Stimulated activated memory B cell treated with anti-CD40 and anti-IgM and Interleukin-4, amounts not matched to agents 10 μg/mL and 1 μg/mL and 100 μg/mL, for 72 hours (primary cell): ENCODE data around the gene TRIM62.
A peak's percentile ranks its signal among the peaks of the same experiment; 100 is the strongest.

Experiments used
- ATAC-seq: fragments of 150-1000 bp; cut with Tn5 transposase; 2 replicates; pipeline ENCODE4 v1.10.0; 2021
- H3K27ac Mint-ChIP-seq: one replicate; pipeline ENCODE4 v1.8.0; 2022; ENCODE audit warnings: mild to moderate bottlenecking, mixed read lengths
- H3K27me3 Mint-ChIP-seq: one replicate; pipeline ENCODE4 v1.8.0; 2022; ENCODE audit warnings: mixed read lengths
- H3K36me3 Mint-ChIP-seq: one replicate; pipeline ENCODE4 v1.8.0; 2022; ENCODE audit warnings: mixed read lengths
- H3K4me1 Mint-ChIP-seq: one replicate; pipeline ENCODE4 v1.8.0; 2022; ENCODE audit warnings: mixed read lengths
- H3K4me3 Mint-ChIP-seq: one replicate; pipeline ENCODE4 v1.8.0; 2022; ENCODE audit warnings: mild to moderate bottlenecking, moderate library complexity, mixed read lengths
- H3K9me3 Mint-ChIP-seq: one replicate; pipeline ENCODE4 v1.8.0; 2022; ENCODE audit warnings: mixed read lengths

The TRIM62 gene

DNA sequence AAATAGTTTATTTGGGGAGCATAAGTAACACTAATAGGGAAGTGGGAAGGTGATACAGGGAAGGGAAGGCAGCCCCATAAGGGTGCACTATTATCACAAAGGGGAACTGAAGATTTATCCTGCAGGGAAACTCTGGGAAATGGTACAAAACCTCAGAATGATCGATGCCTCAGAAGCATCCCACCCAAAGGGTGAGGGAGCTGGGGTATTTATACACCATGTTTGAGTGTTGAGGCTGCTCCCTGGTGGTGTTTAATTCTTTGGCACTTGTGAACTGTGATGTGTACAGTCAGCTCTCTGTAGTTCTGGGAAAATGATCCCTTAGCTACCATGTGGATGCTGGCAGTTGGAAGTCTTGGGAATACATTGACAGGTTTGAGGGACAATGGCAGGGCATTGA lies 5.1 kb upstream of the TRIM62 start:
- H3K27ac Mint-ChIP-seq: no peak overlapping the region
- H3K36me3 Mint-ChIP-seq: no peaks in the 10 kb centered on the region
- no peaks in the 10 kb centered on the region for H3K9me3 Mint-ChIP-seq
- ATAC-seq: no peak
- no peak overlapping the region for H3K4me3 Mint-ChIP-seq
- peaks cover 56% of the 10 kb centered on the region for H3K27me3 Mint-ChIP-seq
- H3K4me1 Mint-ChIP-seq: peaks cover 9% of the 10 kb centered on the region

GRCh38 chr1:33185541-33185940 lies 3.7 kb upstream of the TRIM62 start:
- Mint-ChIP-seq H3K27me3 (peaks cover 42% of the 10 kb centered on the region), H3K36me3 (no peaks in the 10 kb centered on the region), H3K4me3 (no peak overlapping the region), H3K4me1 (peaks cover 19% of the 10 kb centered on the region), H3K9me3 (no peaks in the 10 kb centered on the region), H3K27ac (no peak overlapping the region)
- ATAC-seq: no peak

DNA sequence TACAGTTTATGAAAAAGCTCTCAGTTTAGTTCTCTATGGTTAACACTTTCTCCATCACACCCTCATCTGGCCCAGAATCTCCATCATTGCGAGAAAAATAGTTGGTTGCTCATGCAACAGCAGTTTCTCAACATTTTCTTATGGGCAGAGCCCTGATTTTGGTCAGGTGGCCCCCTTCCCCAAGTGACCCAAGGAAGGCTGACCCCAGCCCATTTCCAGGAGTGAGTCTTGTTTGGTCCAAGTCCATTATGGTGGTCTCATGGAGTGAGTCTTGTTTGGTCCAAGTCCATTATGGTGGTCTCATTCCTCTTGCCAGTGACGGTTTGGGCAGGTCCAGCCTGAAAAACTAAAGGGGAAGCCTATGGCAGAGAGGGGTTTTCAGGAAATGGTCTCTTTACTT lies 1.5 kb upstream of the TRIM62 start:
- Mint-ChIP-seq H3K9me3 (no peaks in the 10 kb centered on the region), H3K4me3 (no peak overlapping the region), H3K4me1 (peaks cover 34% of the 10 kb centered on the region), H3K36me3 (no peaks in the 10 kb centered on the region), H3K27me3 (peaks cover 37% of the 10 kb centered on the region), H3K27ac (no peak overlapping the region)
- ATAC-seq: no peak

- Mint-ChIP-seq H3K27me3 (peaks cover 37% of the 10 kb centered on the region), H3K9me3 (no peaks in the 10 kb centered on the region), H3K27ac (no peak overlapping the region), H3K4me3 (peak overlapping the region; percentile 93), H3K36me3 (no peaks in the 10 kb centered on the region), H3K4me1 (peaks cover 34% of the 10 kb centered on the region)
- no peak for ATAC-seq
Observed at GRCh38 chr1:33182896-33183295, 1.1 kb upstream of the TRIM62 start.

GRCh38 chr1:33182401-33182841 lies 578 bp upstream of the TRIM62 start:
- Mint-ChIP-seq H3K27me3 (peaks cover 37% of the 10 kb centered on the region), H3K9me3 (no peaks in the 10 kb centered on the region), H3K4me1 (peaks cover 34% of the 10 kb centered on the region), H3K4me3 (peak overlapping the region; percentile 93), H3K27ac (no peak overlapping the region), H3K36me3 (no peaks in the 10 kb centered on the region)
- ATAC-seq: no peak

DNA sequence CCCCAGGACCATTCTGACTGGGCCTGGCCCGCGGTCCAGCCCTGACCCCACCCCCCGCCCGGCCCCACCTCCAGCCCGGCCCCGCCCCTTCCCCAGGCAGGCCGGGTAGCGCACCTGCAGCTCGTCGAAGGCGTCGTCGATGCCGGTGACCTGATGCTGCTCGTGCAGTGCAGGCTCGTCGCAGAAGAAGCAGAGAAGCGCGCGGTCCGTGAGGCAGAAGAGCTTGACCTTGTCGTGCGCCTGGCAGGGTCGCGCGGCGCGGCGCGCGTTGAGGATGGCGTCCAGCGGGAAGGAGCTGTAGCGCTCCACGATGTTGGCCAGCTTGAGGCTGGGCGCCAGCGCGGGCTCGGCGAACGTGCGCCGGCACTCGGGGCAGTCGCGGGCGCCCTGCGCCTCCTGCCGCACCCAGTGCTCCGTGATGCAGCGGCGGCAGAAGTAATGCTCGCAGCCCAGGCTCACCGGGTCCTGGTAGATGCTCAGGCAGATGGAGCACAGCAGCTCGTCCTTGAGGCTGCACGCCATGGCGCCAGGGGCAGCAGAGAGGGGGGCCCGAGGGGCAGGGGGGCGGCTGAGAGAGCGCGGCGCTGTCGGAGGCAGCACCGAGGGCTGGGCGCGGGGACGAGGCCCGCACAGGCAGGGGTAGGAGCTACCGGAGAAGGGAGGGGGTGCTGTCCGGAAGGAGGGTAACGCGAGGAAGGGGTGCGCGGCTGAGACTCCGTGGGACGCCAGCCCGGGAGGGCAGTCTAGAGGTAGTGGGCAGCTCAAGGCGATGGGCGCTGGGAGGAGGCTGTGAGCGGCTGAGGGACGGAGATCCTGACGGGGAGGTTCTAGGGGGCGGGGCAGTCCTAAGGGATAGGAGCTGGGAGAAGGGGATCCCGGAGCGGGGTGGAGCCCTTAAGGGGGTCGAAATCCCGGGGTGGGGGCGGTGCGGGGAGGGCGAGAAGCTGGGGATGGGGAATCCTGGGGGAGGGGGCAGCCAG lies 642 bp downstream of the TRIM62 start:
- H3K27me3 Mint-ChIP-seq: peaks cover 37% of the 10 kb centered on the region
- H3K9me3 Mint-ChIP-seq: no peaks in the 10 kb centered on the region
- H3K4me1 Mint-ChIP-seq: peaks cover 34% of the 10 kb centered on the region
- H3K4me3 Mint-ChIP-seq: peak overlapping the region; percentile 93
- H3K36me3 Mint-ChIP-seq: no peaks in the 10 kb centered on the region
- peak; percentile 95 for ATAC-seq
- peak overlapping the region; percentile 86 for H3K27ac Mint-ChIP-seq

DNA sequence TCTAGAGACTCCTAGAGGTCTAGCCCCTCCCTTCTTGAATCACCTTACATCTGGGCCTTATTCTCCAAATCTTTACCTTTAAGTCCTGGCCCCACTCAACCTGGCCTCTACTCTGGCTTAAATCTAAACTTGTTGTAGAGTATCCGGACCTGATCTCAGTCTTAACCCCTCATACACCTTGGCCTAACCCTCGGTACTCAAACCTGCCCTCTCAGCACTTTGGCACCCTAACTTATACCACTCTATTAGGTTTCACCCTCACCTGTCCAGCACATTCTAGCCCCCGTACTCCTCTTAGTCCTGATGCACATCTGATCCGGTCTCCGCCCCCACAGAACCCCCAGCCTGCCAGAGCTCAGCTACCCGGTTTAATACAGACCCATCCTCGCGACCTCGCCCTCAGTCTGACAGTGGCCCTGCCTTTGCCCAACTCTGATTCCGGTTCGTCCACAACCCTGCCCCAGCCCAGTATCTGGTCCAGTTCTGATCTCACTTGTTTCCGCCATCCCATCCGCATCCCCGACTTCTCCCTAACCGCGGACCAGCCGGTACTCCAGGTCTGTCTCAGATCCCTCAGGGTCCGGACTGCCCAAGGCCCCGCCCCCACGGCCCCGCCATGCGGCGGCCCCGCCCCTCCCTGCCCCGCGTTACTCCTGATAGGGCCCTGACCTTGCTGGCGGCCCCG lies 1.5 kb downstream of the TRIM62 start:
- Mint-ChIP-seq H3K27me3 (peaks cover 31% of the 10 kb centered on the region), H3K4me3 (peak overlapping the region; percentile 75), H3K36me3 (no peaks in the 10 kb centered on the region), H3K4me1 (peaks cover 34% of the 10 kb centered on the region), H3K27ac (peak overlapping the region; percentile 86), H3K9me3 (no peaks in the 10 kb centered on the region)
- ATAC-seq: no peak

DNA sequence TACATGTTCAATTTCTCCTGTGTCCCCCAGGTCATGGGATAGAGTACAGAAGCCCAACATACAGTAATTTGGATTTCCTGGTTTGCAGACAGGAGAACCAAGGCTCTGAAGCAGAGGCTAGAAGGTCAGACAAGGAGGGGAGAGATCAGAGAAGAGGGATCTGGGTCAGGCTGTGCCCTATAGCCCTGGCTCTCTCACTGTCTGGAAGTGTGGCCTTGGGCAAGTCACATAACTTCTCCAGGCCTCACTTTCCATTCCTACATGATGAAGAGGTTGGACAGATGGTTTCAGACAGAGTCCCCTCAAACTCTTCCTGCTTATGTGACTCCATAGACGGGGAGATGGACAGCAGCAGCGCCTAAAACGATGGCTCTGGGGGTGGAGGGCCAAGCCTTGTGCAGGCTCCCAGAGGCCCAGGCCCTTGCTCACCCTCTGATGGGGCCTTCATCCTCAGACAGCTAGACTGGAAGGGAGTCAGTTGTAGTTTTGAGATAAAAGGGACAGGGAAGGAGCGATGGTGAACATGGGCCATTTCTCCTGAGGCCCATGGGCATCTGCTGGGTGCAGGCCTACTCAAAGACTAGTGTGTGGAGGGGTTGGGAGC lies 2.9 kb downstream of the TRIM62 start:
- Mint-ChIP-seq H3K27me3 (peaks cover 18% of the 10 kb centered on the region), H3K36me3 (no peaks in the 10 kb centered on the region), H3K4me3 (no peak overlapping the region), H3K27ac (no peak overlapping the region), H3K4me1 (peaks cover 34% of the 10 kb centered on the region), H3K9me3 (no peaks in the 10 kb centered on the region)
- no peak for ATAC-seq

DNA sequence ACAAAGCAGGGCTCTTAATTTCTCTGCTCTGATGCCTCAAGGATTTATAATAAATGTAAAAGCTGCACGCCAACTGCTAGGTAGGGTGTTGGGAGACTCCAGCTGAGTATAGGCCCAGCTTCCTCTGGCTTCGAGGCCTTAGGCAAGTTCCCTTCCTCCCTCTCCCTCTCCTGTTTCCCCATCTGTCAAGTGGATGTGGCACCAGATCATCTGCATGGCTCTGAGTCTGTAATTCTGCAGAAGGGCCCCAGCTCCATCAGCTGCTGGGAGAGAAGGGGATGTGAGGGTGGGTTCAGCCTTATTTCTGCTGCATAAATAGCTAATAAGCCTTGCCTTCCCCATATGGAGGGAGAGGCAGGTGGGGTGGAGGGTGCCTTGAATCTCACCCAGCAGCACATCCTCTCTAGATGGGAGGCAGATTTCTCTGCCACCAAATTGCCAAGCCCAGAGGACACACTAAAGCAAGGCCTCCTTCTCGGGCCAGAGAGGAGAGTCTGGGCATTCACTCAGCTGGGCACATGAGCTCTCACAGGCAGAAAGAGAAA lies 3.8 kb downstream of the TRIM62 start:
- no peak for ATAC-seq
- peaks cover 38% of the 10 kb centered on the region for H3K4me1 Mint-ChIP-seq
- H3K4me3 Mint-ChIP-seq: no peak overlapping the region
- peaks cover 10% of the 10 kb centered on the region for H3K27me3 Mint-ChIP-seq
- H3K36me3 Mint-ChIP-seq: peaks cover 1% of the 10 kb centered on the region
- no peaks in the 10 kb centered on the region for H3K9me3 Mint-ChIP-seq
- H3K27ac Mint-ChIP-seq: no peak overlapping the region

- Mint-ChIP-seq H3K9me3 (no peaks in the 10 kb centered on the region), H3K27me3 (no peaks in the 10 kb centered on the region), H3K27ac (no peak overlapping the region), H3K4me3 (no peak overlapping the region), H3K4me1 (peaks cover 42% of the 10 kb centered on the region), H3K36me3 (peaks cover 6% of the 10 kb centered on the region)
- ATAC-seq: no peak
Observed at GRCh38 chr1:33176887-33177286, 5.0 kb downstream of the TRIM62 start.

- no peak for ATAC-seq
- H3K27me3 Mint-ChIP-seq: no peaks in the 10 kb centered on the region
- peaks cover 41% of the 10 kb centered on the region for H3K4me1 Mint-ChIP-seq
- H3K9me3 Mint-ChIP-seq: no peaks in the 10 kb centered on the region
- H3K36me3 Mint-ChIP-seq: peaks cover 6% of the 10 kb centered on the region
- H3K4me3 Mint-ChIP-seq: no peak overlapping the region
- H3K27ac Mint-ChIP-seq: no peak overlapping the region
Observed at GRCh38 chr1:33176362-33176850, 5.4 kb downstream of the TRIM62 start.

DNA sequence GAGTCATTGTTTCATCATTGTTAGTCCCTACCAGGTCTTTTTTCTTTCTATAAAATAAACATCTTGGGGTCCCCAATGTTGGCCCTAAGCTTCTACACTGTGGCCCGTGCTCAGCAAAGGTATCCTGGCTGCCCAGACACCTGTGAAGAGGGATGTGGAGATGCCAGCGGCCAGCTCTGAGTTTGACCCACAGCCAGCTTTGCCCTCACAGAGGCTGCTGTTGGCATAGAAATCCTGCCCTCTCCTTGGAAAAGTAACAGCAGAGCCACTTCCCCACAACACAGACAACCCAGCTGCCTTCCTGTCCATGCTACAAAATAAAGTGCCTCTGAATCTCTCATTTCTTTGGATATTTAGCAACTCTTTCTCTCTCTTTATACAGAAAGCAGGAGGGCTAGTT lies 6.0 kb downstream of the TRIM62 start:
- peaks cover 12% of the 10 kb centered on the region for H3K36me3 Mint-ChIP-seq
- H3K4me3 Mint-ChIP-seq: no peak overlapping the region
- ATAC-seq: no peak
- H3K27me3 Mint-ChIP-seq: no peaks in the 10 kb centered on the region
- no peaks in the 10 kb centered on the region for H3K9me3 Mint-ChIP-seq
- no peak overlapping the region for H3K27ac Mint-ChIP-seq
- H3K4me1 Mint-ChIP-seq: peaks cover 36% of the 10 kb centered on the region

DNA sequence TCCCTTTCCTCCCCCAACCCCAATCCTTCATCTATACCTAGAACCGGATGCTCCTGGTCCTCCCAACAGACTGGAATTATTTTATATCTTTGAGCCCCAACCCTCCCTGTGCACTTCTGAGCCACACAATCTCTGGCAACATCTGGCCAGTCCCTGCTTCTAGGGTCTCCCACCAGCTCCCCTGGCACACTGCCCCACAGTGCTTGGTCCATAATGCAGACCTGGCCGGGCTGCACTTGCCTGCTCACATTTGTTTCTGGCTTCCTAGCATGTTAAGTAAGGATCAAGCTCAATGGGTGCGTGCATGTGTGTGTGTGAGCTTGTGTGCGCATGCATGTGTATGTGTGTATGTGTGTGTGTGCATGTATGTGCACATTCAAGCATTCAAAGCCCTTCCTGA lies 8.8 kb downstream of the TRIM62 start:
- H3K9me3 Mint-ChIP-seq: no peaks in the 10 kb centered on the region

GRCh38 chr1:33171977-33172813 lies 9.6 kb downstream of the TRIM62 start:
- Mint-ChIP-seq H3K36me3 (peaks cover 34% of the 10 kb centered on the region), H3K9me3 (no peaks in the 10 kb centered on the region), H3K27me3 (no peaks in the 10 kb centered on the region), H3K4me3 (no peak overlapping the region), H3K27ac (no peak overlapping the region), H3K4me1 (peaks cover 18% of the 10 kb centered on the region)
- no peak for ATAC-seq

More for the DNA sequence above, 8.8 kb downstream of the TRIM62 start:
- no peak overlapping the region for H3K27ac Mint-ChIP-seq
- peaks cover 26% of the 10 kb centered on the region for H3K36me3 Mint-ChIP-seq
- ATAC-seq: no peak
- H3K27me3 Mint-ChIP-seq: no peaks in the 10 kb centered on the region
- no peak overlapping the region for H3K4me3 Mint-ChIP-seq
- H3K4me1 Mint-ChIP-seq: peaks cover 18% of the 10 kb centered on the region
